Naive thymus-derived CD4-positive, alpha-beta T cell (primary cell): ENCODE measurements around the gene MX1. TPM values are rescaled to one million over a fixed set of nuclear protein-coding genes. Genes with fewer than 3 reads are reported as not detected.

Source experiments
- ATAC-seq: fragments of 150-1000 bp; cut with Tn5 transposase; 2 replicates; pipeline ENCODE4 v1.10.0; 2021; ENCODE audit warnings: mild to moderate bottlenecking, moderate library complexity
- CTCF ChIA-PET: fragments of 350-600 bp; sonication (Branson Sonifier 250); formaldehyde crosslinking; loops from one replicate; lab custom pipeline; 2021; ENCODE audit warnings: antibody characterized with exemption; lab: Charles Lee
- POLR2A ChIA-PET: fragments of 350-600 bp; sonication (Branson Sonifier 250); formaldehyde crosslinking; loops from one replicate; lab custom pipeline; 2021; ENCODE audit warnings: antibody characterized with exemption, inconsistent platforms; lab: Charles Lee
- DNase-seq, 9 donors: peaks; one replicate each; pipeline versions ENCODE4 v3.0.0 to v3.0.0-alpha.2; 2020 to 2022; ENCODE audit warnings: mixed read lengths in 1 of 9
- H3K27ac ChIP-seq: one replicate; pipeline ENCODE4 v1.7.0; 2013; ENCODE audit warnings: mild to moderate bottlenecking, low read depth, low read length, moderate library complexity
- H3K27me3 ChIP-seq, 2 donors: one replicate each; pipeline ENCODE4 v1.7.0; 2013; ENCODE audit warnings: low read length in 2 of 2, mild to moderate bottlenecking in 2 of 2, moderate library complexity in 2 of 2; ENCODE audit not compliant: control insufficient read depth in 2 of 2, insufficient read depth in 2 of 2
- H3K36me3 ChIP-seq, 3 experiments: 1 replicate in 2 of 3; 2 replicates in 1 of 3; pipeline ENCODE4 v1.7.0; 2013; ENCODE audit warnings: low read length in 3 of 3, mild to moderate bottlenecking in 3 of 3, moderate library complexity in 1 of 3; ENCODE audit not compliant: insufficient read depth in 3 of 3, control insufficient read depth in 2 of 3
- H3K4me1 ChIP-seq, 2 donors: one replicate each; pipeline ENCODE4 v1.7.0; 2013; ENCODE audit warnings: low read length in 2 of 2, mild to moderate bottlenecking in 2 of 2, moderate library complexity in 1 of 2; ENCODE audit not compliant: control insufficient read depth in 2 of 2, insufficient read depth in 2 of 2
- H3K4me3 ChIP-seq: 2 replicates; pipeline ENCODE4 v1.7.0; 2013; ENCODE audit warnings: mild to moderate bottlenecking, low read length
- H3K9me3 ChIP-seq, 3 experiments: 1 replicate in 2 of 3; 2 replicates in 1 of 3; pipeline ENCODE4 v1.7.0; 2013; ENCODE audit warnings: low read length in 3 of 3; ENCODE audit not compliant: control insufficient read depth in 2 of 3
- H3K27ac Mint-ChIP-seq, 9 donors: one replicate each; pipeline ENCODE4 v1.8.0; 2020 to 2022; ENCODE audit warnings: mixed read lengths in 9 of 9, mild to moderate bottlenecking in 8 of 9, moderate library complexity in 5 of 9, inconsistent platforms in 2 of 9
- H3K27me3 Mint-ChIP-seq, 5 donors: one replicate each; pipeline ENCODE4 v1.8.0; 2021 to 2022; ENCODE audit warnings: mixed read lengths in 5 of 5, mild to moderate bottlenecking in 1 of 5
- H3K36me3 Mint-ChIP-seq, 5 donors: one replicate each; pipeline ENCODE4 v1.8.0; 2020 to 2022; ENCODE audit warnings: mixed read lengths in 5 of 5, mild to moderate bottlenecking in 3 of 5, inconsistent platforms in 1 of 5
- H3K4me1 Mint-ChIP-seq, 7 donors: one replicate each; pipeline ENCODE4 v1.8.0; 2020 to 2022; ENCODE audit warnings: mixed read lengths in 7 of 7, mild to moderate bottlenecking in 3 of 7, inconsistent platforms in 1 of 7
- H3K4me3 Mint-ChIP-seq, 10 donors: one replicate each; pipeline ENCODE4 v1.8.0; 2020 to 2022; ENCODE audit warnings: mild to moderate bottlenecking in 10 of 10, mixed read lengths in 10 of 10, moderate library complexity in 6 of 10, inconsistent platforms in 2 of 10
- H3K9me3 Mint-ChIP-seq, 11 donors: one replicate each; pipeline ENCODE4 v1.8.0; 2020 to 2022; ENCODE audit warnings: mixed read lengths in 11 of 11, mild to moderate bottlenecking in 4 of 11, inconsistent platforms in 1 of 11, moderate library complexity in 1 of 11
- intact Hi-C, 2 donors: fragments of 100-400 bp; cut with micrococcal nuclease; formaldehyde crosslinking; loops; one replicate each; pipeline ENCODE4 v1.15.1; 2023
- polyA plus RNA-seq, 2 donors: library from polyadenylated mRNA; unstranded; fragments of 300-500 nt; fragmentation: Illumina TruSeq; gene quantifications; one replicate each; pipeline ENCODE4 v1.2.3, GENCODE V29; 2021
- total RNA-seq, 6 experiments: library from RNA in 5 of 6; stranded (reverse) in 5 of 6; gene quantifications; 1 replicate in 5 of 6; 2 replicates in 1 of 6; pipeline ENCODE4 v1.2.3 and lab custom pipeline; 2021 to 2026

Gene MX1
- total and polyA plus RNA-seq, 7 experiments from 2014 or later: 50.2 to 384 (median 74.5) TPM

- Mint-ChIP-seq H3K27ac (no peak overlapping the region), H3K4me3 (no peak overlapping the region), H3K9me3 (no peaks in the 10 kb centered on the region), H3K4me1 (peaks cover 0 to 5% (median 0%) of the 10 kb centered on the region in 7 donors), H3K36me3 (no peaks in the 10 kb centered on the region), H3K27me3 (peaks cover 48 to 67% (median 50%) of the 10 kb centered on the region in 5 donors)
- ChIA-PET POLR2A (no interaction called here), CTCF (no interaction called here)
- H3K36me3 ChIP-seq: no peaks in the 10 kb centered on the region
- no peaks in the 10 kb centered on the region for H3K4me1 ChIP-seq
- intact Hi-C loops: no loop called here
- ATAC-seq (no peak), DNase-seq (no peak)
- H3K4me3 ChIP-seq: no peak overlapping the region
- H3K9me3 ChIP-seq: no peaks in the 10 kb centered on the region
- H3K27me3 ChIP-seq: no peaks in the 10 kb centered on the region
- H3K27ac ChIP-seq: no peak overlapping the region
These were observed 80.8 kb downstream of the MX1 start for GRCh38 chr21:41506611-41507520.

DNA sequence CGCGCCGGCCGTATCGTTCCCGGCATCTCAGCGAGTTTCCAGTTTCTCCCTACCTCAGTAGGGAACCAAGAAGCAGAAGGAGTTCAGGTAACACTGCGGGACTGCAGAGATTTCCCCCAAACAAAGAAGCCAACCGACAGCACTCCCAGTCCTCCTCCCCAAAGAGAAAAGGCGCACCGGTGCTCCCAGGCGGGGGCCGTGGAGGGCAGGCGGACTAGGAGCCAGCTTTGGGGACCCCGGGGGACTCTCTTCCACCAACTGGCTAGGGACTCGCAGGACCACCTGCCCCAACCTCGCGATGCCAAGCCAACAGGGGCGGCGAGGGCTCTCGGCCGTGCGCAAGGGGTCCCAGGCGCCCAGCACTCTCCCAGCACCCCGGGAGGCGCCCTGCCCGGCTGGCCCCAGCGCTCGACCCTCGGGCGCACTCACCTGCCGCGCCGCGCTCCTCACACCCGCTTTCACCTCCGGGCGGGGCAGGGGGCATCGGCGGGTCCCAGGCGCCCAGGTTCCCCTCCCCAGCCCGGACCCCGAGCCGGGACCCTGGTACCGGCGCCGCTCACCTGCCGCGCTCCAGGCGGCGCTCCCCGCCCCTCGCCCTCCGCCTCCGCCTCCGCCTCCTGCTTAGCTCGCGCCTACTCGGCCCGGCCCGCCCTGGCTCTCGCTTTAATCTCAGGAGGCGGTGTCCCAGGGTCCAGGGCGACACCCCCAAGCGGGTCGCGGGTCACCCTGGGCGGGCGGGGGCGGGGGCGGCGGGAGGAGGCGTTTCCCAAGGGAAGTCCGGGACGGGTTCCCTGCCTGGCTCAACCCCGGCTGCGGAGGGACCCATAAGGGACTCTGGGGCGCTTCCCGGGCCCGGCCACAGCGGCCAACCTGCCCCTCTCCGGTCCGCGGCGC lies 81.7 kb downstream of the MX1 start, which contains the start of gene TMPRSS2:
Gene TMPRSS2 (minus strand): TSS at position 638 of the 894 bp plus-strand sequence. CDS start 10,025 bp downstream, outside the sequence.
- DNase-seq (no peak), ATAC-seq (no peak)
- H3K4me3 ChIP-seq: no peak within 1 kb of the TSS
- no peaks in the 10 kb centered on the region for H3K4me1 ChIP-seq
- CTCF ChIA-PET: no interaction called here
- no peaks in the 10 kb centered on the region for H3K9me3 ChIP-seq
- no peaks in the 10 kb centered on the region for H3K27me3 ChIP-seq
- Mint-ChIP-seq H3K36me3 (no peaks in the 10 kb centered on the region), H3K27ac (no peak within 1 kb of the TSS), H3K4me3 (peak within 1 kb of the TSS in 1 of 10 donors; percentile 18), H3K27me3 (peaks cover 42 to 63% (median 50%) of the 10 kb centered on the region in 5 donors), H3K4me1 (peaks cover 0 to 5% (median 0%) of the 10 kb centered on the region in 7 donors), H3K9me3 (no peaks in the 10 kb centered on the region)
- POLR2A ChIA-PET: no interaction called here
- no peaks in the 10 kb centered on the region for H3K36me3 ChIP-seq
- no peak within 1 kb of the TSS for H3K27ac ChIP-seq
- intact Hi-C loops: no loop called here

- Histone ChIP-seq H3K4me3 (no peak overlapping the region), H3K4me1 (no peaks in the 10 kb centered on the region), H3K36me3 (no peaks in the 10 kb centered on the region), H3K27ac (no peak overlapping the region), H3K27me3 (no peaks in the 10 kb centered on the region), H3K9me3 (no peaks in the 10 kb centered on the region)
- ATAC-seq (no peak), DNase-seq (no peak)
- H3K4me3 Mint-ChIP-seq: peak overlapping the region in 1 of 10 donors; percentile 18
- no peak overlapping the region for H3K27ac Mint-ChIP-seq
- POLR2A ChIA-PET: no interaction called here
- intact Hi-C loops: no loop called here
- H3K4me1 Mint-ChIP-seq: peaks cover 0 to 5% (median 0%) of the 10 kb centered on the region in 7 donors
- H3K9me3 Mint-ChIP-seq: no peaks in the 10 kb centered on the region
- H3K36me3 Mint-ChIP-seq: no peaks in the 10 kb centered on the region
- peaks cover 41 to 63% (median 49%) of the 10 kb centered on the region in 5 donors for H3K27me3 Mint-ChIP-seq
- CTCF ChIA-PET: no interaction called here
These were observed 82.5 kb downstream of the MX1 start for GRCh38 chr21:41508415-41509144.

Other genes with a start within 250 kb of the MX1 start
- not detected for gene FAM3B, start 109.4 kb upstream of the MX1 start, total RNA-seq
- gene FAM3B, start 109.4 kb upstream of the MX1 start, polyA plus RNA-seq: not detected
- 100 to 1,000 TPM in 3 of 5 experiments, 10 to 100 TPM in 2; 84.8 to 116 (median 100) TPM for gene MX2, start 64.2 kb upstream of the MX1 start, total RNA-seq
- 10 to 100 TPM; 46.7 to 49.5 TPM for gene MX2, start 64.2 kb upstream of the MX1 start, polyA plus RNA-seq
- gene TMPRSS2, start 81.9 kb downstream of the MX1 start, total RNA-seq: not detected
- not detected for gene TMPRSS2, start 81.9 kb downstream of the MX1 start, polyA plus RNA-seq